Fibroblast of villous mesenchyme (primary cell): ENCODE measurements around the gene OR5AL1. TPM values are rescaled to one million over a fixed set of nuclear protein-coding genes. Genes with fewer than 3 reads are reported as not detected.

ENCODE experiments used
- DNase-seq: peaks from one replicate; pipeline ENCODE4 v3.0.0-alpha.2; 2010; ENCODE audit warnings: low read depth
- H3K4me3 ChIP-seq: 2 replicates; pipeline ENCODE4 v1.5.1; 2011; ENCODE audit warnings: low read depth, mild to moderate bottlenecking, low read length
- total RNA-seq: library from RNA; depleted of rRNA; stranded (reverse); fragments of >200 nt; gene quantifications from 2 replicates; pipeline ENCODE4 v1.2.3, GENCODE V29; 2012
- TF ChIP-seq, protein P1 (sequence below): IDR thresholded peaks from 2 replicates; pipeline ENCODE4 v1.5.1; 2012; ENCODE audit warnings: low read depth, mild to moderate bottlenecking, low read length; ENCODE audit not compliant: insufficient read depth

The OR5AL1 gene
- total RNA-seq, 1 donor: not detected

DNA sequence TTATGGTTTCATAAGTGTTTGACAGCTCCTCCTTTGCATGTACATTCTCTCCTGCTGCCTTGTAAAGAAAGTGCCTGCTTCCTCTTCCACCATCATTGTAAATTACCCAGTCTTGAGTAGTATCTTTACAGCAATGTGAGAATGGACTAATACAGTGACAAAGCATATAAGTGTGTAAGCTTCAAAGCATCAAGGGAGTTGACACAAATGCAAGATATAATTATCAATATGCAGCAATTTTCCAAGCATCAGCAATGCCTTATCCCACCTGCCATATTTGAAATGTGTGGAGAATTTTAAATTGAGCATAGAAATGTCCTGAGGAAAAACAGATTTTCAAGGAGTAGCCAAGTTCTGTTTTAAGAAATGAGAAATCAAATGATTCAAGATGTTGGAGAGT, 1.7 kb upstream of the OR5AL1 start:
- H3K4me3 ChIP-seq: no peak overlapping the region
- no peak for DNase-seq
- TF ChIP-seq, protein P1, sequence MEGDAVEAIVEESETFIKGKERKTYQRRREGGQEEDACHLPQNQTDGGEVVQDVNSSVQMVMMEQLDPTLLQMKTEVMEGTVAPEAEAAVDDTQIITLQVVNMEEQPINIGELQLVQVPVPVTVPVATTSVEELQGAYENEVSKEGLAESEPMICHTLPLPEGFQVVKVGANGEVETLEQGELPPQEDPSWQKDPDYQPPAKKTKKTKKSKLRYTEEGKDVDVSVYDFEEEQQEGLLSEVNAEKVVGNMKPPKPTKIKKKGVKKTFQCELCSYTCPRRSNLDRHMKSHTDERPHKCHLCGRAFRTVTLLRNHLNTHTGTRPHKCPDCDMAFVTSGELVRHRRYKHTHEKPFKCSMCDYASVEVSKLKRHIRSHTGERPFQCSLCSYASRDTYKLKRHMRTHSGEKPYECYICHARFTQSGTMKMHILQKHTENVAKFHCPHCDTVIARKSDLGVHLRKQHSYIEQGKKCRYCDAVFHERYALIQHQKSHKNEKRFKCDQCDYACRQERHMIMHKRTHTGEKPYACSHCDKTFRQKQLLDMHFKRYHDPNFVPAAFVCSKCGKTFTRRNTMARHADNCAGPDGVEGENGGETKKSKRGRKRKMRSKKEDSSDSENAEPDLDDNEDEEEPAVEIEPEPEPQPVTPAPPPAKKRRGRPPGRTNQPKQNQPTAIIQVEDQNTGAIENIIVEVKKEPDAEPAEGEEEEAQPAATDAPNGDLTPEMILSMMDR: no peak

DNA sequence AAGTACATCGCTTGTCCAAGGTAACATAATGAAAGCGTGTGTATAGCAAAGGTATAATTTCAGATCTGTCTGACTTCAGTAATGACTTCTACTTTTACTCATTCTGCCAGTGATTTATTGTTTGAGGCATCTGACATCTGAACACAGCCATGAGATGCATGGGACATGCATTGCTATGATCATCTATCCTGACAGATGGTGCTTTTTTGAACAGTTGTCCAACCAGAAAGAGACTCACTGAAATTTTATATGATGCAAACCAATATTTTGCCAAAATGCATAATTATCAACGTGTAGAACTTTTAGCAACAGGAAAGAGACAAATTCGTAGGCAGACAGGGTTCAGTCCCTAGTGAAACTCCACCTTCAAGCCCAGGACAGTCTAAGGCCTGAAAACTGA, 41.0 kb downstream of the OR5AL1 start:
- no peak overlapping the region for H3K4me3 ChIP-seq
- no peak for DNase-seq
- TF ChIP-seq, protein P1: no peak

DNA sequence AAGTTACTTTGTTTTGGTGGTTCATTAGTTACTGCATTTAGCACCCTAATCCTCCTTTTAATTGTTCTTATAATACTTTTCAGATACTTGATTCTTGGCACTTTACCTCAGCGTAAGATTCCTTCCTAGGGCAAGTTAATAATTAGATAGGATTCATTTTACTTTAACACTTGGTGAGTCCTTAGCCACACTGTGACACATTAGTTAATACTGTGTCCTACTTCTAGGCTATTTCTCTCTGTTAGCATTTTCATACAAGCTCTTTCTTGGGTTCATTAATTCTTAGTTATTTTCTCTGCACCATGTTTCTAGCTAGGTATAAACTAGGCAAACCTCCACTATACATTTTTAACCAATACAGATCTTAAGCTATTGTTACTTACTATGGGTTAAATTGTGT, 44.6 kb downstream of the OR5AL1 start:
- TF ChIP-seq, protein P1: no peak
- DNase-seq: no peak
- no peak overlapping the region for H3K4me3 ChIP-seq

Other genes with a start within 250 kb of the OR5AL1 start
- not detected in 2 replicates for gene OR5J2, start 236.1 kb upstream of the OR5AL1 start, total RNA-seq
- not detected in 2 replicates for gene OR5T2, start 178.4 kb upstream of the OR5AL1 start, total RNA-seq
- gene OR5T3, start 160.4 kb upstream of the OR5AL1 start, total RNA-seq: not detected in 2 replicates
- gene OR5T1, start 138.5 kb upstream of the OR5AL1 start, total RNA-seq: not detected in 2 replicates
- not detected in 2 replicates for gene OR8H1, start 120.4 kb upstream of the OR5AL1 start, total RNA-seq
- not detected in 2 replicates for gene OR8K3, start 97.6 kb upstream of the OR5AL1 start, total RNA-seq
- not detected in 2 replicates for gene OR8K1, start 66.7 kb upstream of the OR5AL1 start, total RNA-seq
- not detected in 2 replicates for gene OR8J1, start 58.4 kb upstream of the OR5AL1 start, total RNA-seq
- gene OR8U1, start 37.1 kb upstream of the OR5AL1 start, total RNA-seq: not detected in 2 replicates
- gene OR5M3, start 60.7 kb downstream of the OR5AL1 start, total RNA-seq: not detected in 2 replicates
- gene OR5M8, start 78.7 kb downstream of the OR5AL1 start, total RNA-seq: not detected in 2 replicates
- gene OR5M11, start 130.6 kb downstream of the OR5AL1 start, total RNA-seq: not detected in 2 replicates
- gene OR5M10, start 165.0 kb downstream of the OR5AL1 start, total RNA-seq: not detected in 2 replicates
- not detected in 2 replicates for gene OR5M1, start 202.2 kb downstream of the OR5AL1 start, total RNA-seq
- not detected in 2 replicates for gene OR5AP2, start 229.7 kb downstream of the OR5AL1 start, total RNA-seq